GM18951 (cell line): Measurements from ENCODE around the gene SCLT1.

Experiments
- POLR2A ChIP-seq: IDR thresholded peaks from 4 replicates; pipeline ENCODE4 v1.6.1; 2011; ENCODE audit warnings: mild to moderate bottlenecking; ENCODE audit not compliant: insufficient read length, insufficient read depth; ENCODE audit errors: extremely low read depth
- in situ Hi-C: fragments of 300-500 bp; cut with MboI; formaldehyde crosslinking; loops from one replicate; pipeline ENCODE4 v1.12.0; 2022; ENCODE audit warnings: low sequenced_read_pairs, mixed read lengths, inconsistent platforms; ENCODE audit not compliant: unreplicated experiment

Gene SCLT1

DNA sequence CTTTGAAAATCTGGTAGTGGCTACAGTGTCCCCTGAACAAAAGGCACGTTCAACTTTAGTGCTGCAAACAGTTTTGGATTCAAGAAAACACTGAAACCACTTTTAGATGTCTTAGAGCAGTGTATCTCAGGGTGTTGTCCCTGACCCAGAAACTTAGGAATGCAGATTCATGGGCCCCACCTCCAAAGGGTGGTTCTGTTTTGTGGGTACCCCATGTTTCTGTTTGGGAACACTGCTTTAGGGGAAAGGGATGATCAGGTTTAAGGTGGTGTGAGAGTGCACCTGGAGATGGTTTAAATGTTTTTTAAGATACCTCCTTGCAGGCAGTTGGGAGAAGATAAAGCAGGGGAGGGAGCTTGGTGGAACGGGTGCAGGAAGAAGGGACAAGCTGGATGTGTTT is 228.2 kb downstream of the SCLT1 start:
- no peak for TF ChIP-seq POLR2A
- in situ Hi-C loops: loop anchor here (10.0 to 25.0 kb wide), 2 partner anchors 300 to 678 kb away; no protein-coding TSS in a partner anchor

DNA sequence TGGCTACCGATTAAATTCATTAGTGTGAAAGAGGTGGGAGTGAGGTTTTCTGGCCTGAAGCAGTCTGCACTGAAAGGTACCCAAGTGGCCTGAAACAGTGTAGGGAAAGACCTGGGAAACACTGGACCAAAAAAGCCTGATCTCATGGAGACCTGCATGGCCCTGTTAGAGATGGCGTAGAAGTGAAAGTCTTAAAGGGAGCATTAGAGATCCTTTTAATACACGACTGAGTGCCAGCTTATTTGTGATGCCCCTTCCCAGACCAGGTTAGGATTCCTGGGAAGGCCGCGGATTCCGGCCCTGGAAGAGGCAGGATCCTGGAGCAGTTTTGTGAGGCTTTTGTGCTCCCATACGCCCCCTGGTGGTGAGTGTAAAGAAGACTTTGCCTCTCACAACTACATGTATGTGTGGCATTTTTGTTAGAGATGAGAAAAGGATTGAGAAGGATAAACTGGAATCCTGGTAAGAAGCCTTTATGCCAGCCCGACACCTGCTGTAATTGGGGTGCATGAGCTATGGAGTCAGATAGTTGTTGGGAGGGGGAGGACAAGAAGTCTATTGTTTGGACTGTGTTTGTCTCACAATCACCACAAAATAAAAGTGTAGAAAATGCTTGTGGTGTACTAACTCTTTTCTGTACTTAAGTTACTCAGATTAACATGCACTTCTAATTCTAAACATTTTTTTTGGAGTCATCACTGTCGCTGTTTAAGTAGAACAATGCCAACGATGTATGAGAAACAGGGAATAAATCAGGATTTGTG is 229.8 kb downstream of the SCLT1 start:
- in situ Hi-C loops: loop anchor here (10.0 to 25.0 kb wide), 2 partner anchors 299 to 676 kb away; no protein-coding TSS in a partner anchor
- TF ChIP-seq POLR2A: no peak

GRCh38 chr4:128862608-128863311 is 230.6 kb downstream of the SCLT1 start:
- TF ChIP-seq POLR2A: no peak
- in situ Hi-C loops: loop anchor here (10.0 to 25.0 kb wide), 2 partner anchors 298 to 675 kb away; no protein-coding TSS in a partner anchor

DNA sequence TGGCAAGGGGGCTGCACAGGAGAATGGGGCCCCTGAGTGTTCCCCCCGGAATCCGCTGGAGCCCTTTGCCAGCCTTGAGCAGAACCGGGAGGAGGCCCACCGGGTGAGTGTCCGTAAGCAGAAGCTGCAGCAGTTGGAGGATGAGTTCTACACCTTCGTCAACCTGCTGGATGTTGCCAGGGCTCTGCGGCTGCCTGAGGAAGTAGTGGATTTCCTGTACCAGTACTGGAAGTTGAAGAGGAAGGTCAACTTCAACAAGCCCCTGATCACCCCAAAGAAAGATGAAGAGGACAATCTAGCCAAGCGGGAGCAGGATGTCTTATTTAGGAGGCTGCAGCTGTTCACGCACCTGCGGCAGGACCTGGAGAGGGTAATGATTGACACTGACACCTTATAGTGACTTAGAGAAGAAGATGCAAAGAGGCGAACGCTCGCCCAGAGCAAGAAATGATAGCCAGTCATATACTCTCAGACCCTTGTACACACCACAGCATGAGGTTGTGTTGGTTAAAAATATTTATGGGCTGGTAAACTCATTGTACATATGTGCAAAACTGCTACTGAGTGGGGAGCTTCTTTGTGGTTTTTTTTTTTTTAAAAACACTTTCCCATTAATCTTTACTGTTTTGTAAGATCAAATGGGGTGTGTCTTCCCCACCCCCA is 231.4 kb downstream of the SCLT1 start:
- no peak for TF ChIP-seq POLR2A
- in situ Hi-C loops: loop anchor here (10.0 to 25.0 kb wide), 2 partner anchors 297 to 675 kb away; no protein-coding TSS in a partner anchor

DNA sequence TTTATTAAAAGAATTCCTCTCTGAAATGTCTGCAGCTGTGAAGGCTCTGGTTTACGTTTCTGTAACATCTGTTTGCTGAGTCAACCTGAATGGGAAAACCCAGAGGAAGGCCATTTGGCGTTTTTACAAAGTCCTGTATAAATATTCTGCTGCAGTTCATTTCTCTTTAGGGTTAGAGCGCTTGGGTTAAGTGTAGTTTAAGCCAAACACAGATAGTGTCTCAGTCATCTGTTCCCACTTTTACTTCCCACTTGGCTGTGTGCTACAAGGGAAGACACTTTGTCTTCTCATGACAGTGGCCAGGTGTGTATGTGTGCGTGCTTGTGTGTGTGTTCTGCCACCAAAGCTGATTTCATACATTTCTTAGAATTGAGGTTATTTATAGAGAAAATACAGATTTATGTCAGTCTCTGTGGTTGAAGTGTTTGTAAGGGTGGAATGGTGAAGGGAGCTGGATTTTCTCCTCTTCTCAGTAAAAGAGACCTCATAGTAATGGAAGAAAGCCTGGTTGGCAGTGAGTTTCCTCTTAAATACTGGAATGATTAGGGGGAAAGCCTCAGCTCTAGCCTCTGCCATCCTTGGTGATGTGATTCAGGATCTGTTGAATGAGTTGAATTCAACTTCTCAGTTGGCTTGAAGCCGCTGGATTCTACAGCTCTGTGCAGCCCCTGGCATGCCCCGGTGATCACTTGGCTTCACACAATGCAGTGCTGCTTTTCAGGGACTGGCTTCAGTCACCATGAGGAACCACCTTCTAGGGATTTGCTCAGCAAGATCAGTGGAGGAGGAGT is 233.3 kb downstream of the SCLT1 start:
- TF ChIP-seq POLR2A: no peak
- in situ Hi-C loops: loop anchor here (10.0 to 25.0 kb wide), 2 partner anchors 295 to 673 kb away; no protein-coding TSS in a partner anchor

DNA sequence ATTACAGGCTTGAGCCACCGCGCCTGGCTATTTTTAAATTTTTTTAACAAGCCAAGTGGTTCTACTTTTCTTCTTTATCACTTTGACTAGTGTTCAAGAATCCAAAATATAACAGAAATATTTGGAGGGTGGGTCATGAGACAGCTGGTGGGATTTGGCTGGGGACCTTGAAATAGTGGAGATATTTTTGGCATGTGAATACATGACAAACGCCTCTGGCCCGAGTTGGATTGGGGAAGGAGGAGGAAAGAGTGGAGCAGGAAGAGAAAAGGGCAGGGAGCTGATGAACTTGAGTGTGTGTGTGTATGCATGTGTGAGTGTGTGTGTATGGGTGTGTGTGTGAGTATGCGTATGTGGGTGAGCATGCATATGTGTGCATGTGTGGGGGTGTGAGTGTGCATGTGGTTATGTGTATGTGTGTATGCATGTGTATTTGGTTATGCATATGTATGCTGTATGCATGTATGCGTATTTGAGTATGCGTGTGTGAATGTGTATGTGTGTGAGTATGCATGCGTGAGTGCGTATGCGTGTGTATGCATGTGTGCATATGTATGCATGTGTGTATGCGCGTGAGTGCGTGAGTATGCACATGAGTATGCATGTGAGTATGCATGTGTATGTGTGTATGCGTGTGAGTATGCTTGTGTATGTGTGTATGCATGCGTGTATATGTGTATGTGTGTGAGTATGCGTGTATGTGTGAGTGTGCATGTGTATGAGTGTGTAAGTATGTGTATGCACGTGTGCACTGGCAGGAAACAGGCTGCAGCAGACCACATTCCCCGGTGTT is 234.3 kb downstream of the SCLT1 start:
- TF ChIP-seq POLR2A: no peak
- in situ Hi-C loops: loop anchor here (25.0 kb wide), 1 partner anchor 672 kb away; no protein-coding TSS in a partner anchor

DNA sequence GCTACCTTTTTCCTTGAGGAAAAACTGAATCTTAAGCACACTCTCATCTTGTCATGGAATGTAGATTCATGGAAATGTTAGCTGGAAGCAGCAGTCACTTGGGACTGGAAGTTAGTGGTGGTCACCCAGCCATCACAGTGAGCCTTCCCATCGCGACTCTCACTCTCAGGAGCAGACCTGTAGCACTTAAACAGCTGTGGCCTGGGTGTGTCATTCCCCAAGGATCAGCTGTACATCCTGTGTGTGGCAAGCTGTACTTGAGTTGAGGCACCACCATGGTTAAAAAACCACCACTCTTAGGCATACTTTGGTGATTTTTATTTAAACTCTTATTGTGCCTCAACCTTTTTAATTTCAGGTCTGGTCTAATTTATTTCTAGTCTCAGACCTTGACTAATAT is 237.1 kb downstream of the SCLT1 start:
- no peak for TF ChIP-seq POLR2A
- in situ Hi-C loops: loop anchor here (25.0 kb wide), 1 partner anchor 669 kb away; no protein-coding TSS in a partner anchor

DNA sequence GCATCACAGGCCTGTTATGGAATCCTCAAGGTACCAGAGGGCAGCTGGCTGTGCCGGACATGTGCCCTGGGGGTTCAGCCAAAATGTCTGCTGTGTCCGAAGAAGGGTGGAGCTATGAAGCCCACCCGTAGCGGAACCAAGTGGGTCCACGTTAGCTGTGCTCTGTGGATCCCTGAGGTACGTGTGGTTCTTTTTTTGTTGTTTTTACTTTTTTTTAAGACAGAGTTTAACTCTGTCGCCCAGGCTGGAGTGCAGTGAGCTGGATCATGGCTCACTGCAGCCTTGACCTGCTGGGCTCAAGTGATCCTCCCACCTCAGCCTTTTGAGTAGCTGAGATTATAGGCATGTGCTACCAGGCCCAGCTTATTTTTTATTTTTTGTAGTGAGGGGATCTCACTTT is 237.7 kb downstream of the SCLT1 start:
- in situ Hi-C loops: loop anchor here (25.0 kb wide), 1 partner anchor 668 kb away; no protein-coding TSS in a partner anchor
- no peak for TF ChIP-seq POLR2A

DNA sequence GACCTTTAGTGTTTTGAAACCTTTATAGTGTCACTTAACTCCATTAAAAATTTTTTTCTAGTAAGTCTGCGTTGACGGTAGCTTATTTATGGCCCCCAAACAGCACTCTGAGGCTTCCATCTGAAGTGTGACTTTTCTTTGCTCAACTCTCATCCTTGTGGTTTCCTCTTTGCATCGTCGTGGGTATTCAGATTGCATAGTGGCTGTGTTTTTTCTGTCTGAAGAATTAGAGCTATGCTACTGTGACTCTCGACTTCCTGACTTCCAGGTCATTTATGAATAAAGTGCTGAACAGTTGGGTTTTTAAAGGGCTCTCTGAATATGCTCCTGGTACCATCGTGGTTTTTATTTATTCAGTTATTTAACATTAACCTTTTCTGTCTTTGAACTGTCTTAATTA is 238.9 kb downstream of the SCLT1 start:
- no peak for TF ChIP-seq POLR2A
- in situ Hi-C loops: loop anchor here (25.0 kb wide), 1 partner anchor 667 kb away; no protein-coding TSS in a partner anchor

DNA sequence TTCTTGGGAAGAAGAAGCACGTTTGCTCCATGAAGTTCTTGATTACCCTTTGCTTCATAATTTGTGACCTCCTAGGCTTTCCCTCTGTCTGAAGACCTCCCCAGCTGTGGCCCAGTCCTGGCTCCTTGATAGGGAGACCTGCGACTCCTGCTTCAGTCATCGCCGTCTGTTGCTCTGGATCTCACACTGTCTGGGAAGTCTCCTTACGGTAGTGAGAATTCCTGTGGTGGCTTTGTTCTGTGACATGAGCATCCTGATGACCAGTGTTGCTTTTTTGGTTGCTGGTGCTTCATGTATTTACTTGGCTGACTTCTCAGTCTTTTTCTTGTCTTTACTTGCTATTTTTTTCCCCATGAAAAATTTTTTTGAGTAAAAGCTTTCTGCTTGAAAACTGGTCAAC is 239.6 kb downstream of the SCLT1 start:
- in situ Hi-C loops: loop anchor here (25.0 kb wide), 1 partner anchor 666 kb away; no protein-coding TSS in a partner anchor
- TF ChIP-seq POLR2A: no peak

DNA sequence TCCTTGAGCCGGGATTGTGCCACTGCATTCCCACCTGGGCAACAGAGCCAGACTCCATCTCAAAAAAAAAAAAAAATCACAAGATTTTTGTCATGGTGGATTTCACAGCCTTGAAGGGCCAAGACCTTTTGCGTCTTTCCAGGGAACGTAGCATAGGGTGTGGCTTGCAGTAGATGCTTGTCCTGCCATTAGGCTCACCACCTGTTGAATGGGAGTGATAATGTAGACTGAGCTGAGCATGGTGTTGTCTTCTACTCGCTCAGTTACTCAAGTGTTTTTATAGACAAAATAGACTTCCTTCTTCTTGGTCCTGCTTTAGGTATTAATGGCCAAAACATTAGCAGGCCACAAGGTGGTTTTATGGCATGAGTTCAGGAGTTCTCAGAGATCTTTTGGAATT is 243.1 kb downstream of the SCLT1 start:
- in situ Hi-C loops: loop anchor here (25.0 kb wide), 1 partner anchor 663 kb away; no protein-coding TSS in a partner anchor
- no peak for TF ChIP-seq POLR2A
